ENCODE results near the gene NKD1. TPM values are rescaled to one million over a fixed set of nuclear protein-coding genes. Genes with fewer than 3 reads are reported as not detected.

NKD1 gene
- total and polyA plus RNA-seq, 4 donors = 2.3 to 14.1 (median 8.0) TPM

DNA sequence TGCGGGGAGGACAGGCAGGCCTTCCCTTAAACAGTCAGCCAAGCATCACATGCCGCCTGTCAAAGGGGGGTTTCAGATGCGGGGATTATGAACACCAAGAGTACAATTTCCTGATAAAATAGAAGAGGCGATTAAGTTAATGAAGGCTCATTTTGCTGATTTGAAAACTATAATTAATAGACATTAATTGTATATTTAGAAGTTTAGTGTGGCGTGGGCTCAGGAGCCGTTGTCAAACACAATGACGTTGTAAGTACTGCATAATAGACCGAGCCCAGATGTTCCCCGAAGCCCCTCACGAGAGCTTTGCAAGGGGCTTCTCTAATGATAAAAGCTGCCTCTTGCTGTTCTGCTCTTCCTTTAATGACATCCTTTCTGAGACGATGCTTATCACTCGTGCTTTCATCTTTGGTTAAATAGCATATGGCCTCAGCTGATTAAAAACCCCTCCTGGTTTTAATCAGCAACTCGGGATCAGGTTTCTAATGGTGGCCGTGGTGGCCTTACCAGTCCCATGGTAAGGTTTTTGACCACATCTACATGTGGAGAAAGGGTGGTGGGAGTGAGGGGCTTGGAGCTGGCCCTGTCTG, 104.7 kb downstream of the NKD1 start:
- no peaks in the 10 kb centered on the region for H3K27me3 ChIP-seq (ENCODE audit: control insufficient read depth in 3 of 3, insufficient read depth in 3 of 3, low read length in 2 of 3)
- DNase-seq (no peak), ATAC-seq (ENCODE audit: insufficient read depth, low FRiP score) (no peak)
- no peak overlapping the region for H3K27ac ChIP-seq (ENCODE audit: low read depth in 1 of 2, low read length in 1 of 2)
- TF ChIP-seq, protein P1, sequence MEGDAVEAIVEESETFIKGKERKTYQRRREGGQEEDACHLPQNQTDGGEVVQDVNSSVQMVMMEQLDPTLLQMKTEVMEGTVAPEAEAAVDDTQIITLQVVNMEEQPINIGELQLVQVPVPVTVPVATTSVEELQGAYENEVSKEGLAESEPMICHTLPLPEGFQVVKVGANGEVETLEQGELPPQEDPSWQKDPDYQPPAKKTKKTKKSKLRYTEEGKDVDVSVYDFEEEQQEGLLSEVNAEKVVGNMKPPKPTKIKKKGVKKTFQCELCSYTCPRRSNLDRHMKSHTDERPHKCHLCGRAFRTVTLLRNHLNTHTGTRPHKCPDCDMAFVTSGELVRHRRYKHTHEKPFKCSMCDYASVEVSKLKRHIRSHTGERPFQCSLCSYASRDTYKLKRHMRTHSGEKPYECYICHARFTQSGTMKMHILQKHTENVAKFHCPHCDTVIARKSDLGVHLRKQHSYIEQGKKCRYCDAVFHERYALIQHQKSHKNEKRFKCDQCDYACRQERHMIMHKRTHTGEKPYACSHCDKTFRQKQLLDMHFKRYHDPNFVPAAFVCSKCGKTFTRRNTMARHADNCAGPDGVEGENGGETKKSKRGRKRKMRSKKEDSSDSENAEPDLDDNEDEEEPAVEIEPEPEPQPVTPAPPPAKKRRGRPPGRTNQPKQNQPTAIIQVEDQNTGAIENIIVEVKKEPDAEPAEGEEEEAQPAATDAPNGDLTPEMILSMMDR (IDR thresholded peaks at IDR 0.05; ENCODE audit: control extremely low read depth, extremely low read depth) = no peak
- 80 to 83% methylated on average over 14 of the region's 14 CpGs for WGBS, 2 donors
- no peaks in the 10 kb centered on the region for H3K4me1 ChIP-seq (ENCODE audit: control insufficient read depth in 5 of 5, insufficient read depth in 5 of 5, low read length in 5 of 5)
- peaks cover 0 to 18% (median 0%) of the 10 kb centered on the region in 4 donors for H3K36me3 ChIP-seq (ENCODE audit: control insufficient read depth in 4 of 4, insufficient read depth in 4 of 4, low read length in 4 of 4)
- H3K9me3 ChIP-seq (ENCODE audit: control insufficient read depth in 4 of 4, insufficient read depth in 3 of 4, low read length in 3 of 4) = peaks cover 0 to 3% (median 0%) of the 10 kb centered on the region in 4 donors
- no peak overlapping the region for H3K4me3 ChIP-seq
- no peak overlapping the region for H3K9ac ChIP-seq (ENCODE audit: insufficient read depth in 1 of 2, low read length in 2 of 2)

GRCh38 chr16:50653633-50654519, 105.7 kb downstream of the NKD1 start:
- peaks cover 0 to 10% (median 0%) of the 10 kb centered on the region in 4 donors for H3K36me3 ChIP-seq (ENCODE audit: control insufficient read depth in 4 of 4, insufficient read depth in 4 of 4, low read length in 4 of 4)
- TF ChIP-seq, protein P1 (IDR thresholded peaks at IDR 0.05; ENCODE audit: control extremely low read depth, extremely low read depth) = no peak
- H3K9ac ChIP-seq (ENCODE audit: insufficient read depth in 1 of 2, low read length in 2 of 2) = no peak overlapping the region
- DNase-seq (peak in 2 of 3 donors; percentile 26 to 36), ATAC-seq (ENCODE audit: insufficient read depth, low FRiP score) (no peak)
- H3K4me1 ChIP-seq (ENCODE audit: control insufficient read depth in 5 of 5, insufficient read depth in 5 of 5, low read length in 5 of 5) = no peaks in the 10 kb centered on the region
- H3K27me3 ChIP-seq (ENCODE audit: control insufficient read depth in 3 of 3, insufficient read depth in 3 of 3, low read length in 2 of 3) = no peaks in the 10 kb centered on the region
- WGBS, 2 donors = 84 to 89% methylated on average over 11 of the region's 11 CpGs
- peaks cover 0 to 3% (median 0%) of the 10 kb centered on the region in 4 donors for H3K9me3 ChIP-seq (ENCODE audit: control insufficient read depth in 4 of 4, insufficient read depth in 3 of 4, low read length in 3 of 4)
- no peak overlapping the region for H3K4me3 ChIP-seq
- no peak overlapping the region for H3K27ac ChIP-seq (ENCODE audit: low read depth in 1 of 2, low read length in 1 of 2)

GRCh38 chr16:50655558-50656055, 107.4 kb downstream of the NKD1 start:
- DNase-seq (no peak), ATAC-seq (ENCODE audit: insufficient read depth, low FRiP score) (no peak)
- Histone ChIP-seq H3K36me3 (ENCODE audit: control insufficient read depth in 4 of 4, insufficient read depth in 4 of 4, low read length in 4 of 4) (peaks cover 0 to 5% (median 0%) of the 10 kb centered on the region in 4 donors), H3K4me3 (no peak overlapping the region), H3K27me3 (ENCODE audit: control insufficient read depth in 3 of 3, insufficient read depth in 3 of 3, low read length in 2 of 3) (no peaks in the 10 kb centered on the region), H3K9me3 (ENCODE audit: control insufficient read depth in 4 of 4, insufficient read depth in 3 of 4, low read length in 3 of 4) (peaks cover 0 to 3% (median 0%) of the 10 kb centered on the region in 4 donors), H3K27ac (ENCODE audit: low read depth in 1 of 2, low read length in 1 of 2) (no peak overlapping the region), H3K9ac (ENCODE audit: insufficient read depth in 1 of 2, low read length in 2 of 2) (no peak overlapping the region), H3K4me1 (ENCODE audit: control insufficient read depth in 5 of 5, insufficient read depth in 5 of 5, low read length in 5 of 5) (no peaks in the 10 kb centered on the region)
- TF ChIP-seq, protein P1 (IDR thresholded peaks at IDR 0.05; ENCODE audit: control extremely low read depth, extremely low read depth) = no peak
- 91 to 94% methylated on average over 3 of the region's 3 CpGs for WGBS, 2 donors

Data from lung (tissue), 12 donors.